Measurements from ENCODE around the gene TSHZ2.

The TSHZ2 gene

GRCh38 chr20:53176134-53176533, 204.0 kb downstream of the TSHZ2 start:
- Histone ChIP-seq H3K9ac (ENCODE audit: low read depth, low read length) (no peak overlapping the region), H3K4me1 (ENCODE audit: insufficient read depth, low read length) (no peaks in the 10 kb centered on the region), H3K36me3 (ENCODE audit: insufficient read depth, low read length) (no peaks in the 10 kb centered on the region), H3K9me3 (ENCODE audit: control insufficient read depth, insufficient read depth, low read length) (no peaks in the 10 kb centered on the region)

DNA sequence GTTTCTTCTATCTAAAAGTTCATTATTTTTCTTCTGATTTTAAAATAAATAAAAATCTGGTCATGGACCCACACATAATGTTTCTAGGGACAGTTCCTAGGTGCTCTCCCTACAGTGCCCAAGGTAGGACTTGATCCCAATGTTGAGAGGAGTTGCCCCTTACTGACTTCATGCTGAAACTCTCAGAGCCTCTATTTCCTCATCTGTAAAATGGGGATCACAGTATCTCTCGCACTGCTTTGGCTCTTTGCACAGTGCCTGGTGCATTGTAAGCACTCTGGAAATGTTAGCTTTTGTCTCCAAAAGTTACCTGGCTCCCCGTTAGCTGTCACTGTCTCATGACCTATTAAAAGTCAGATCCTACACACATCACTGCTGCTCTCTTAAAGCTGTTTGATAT, 205.5 kb downstream of the TSHZ2 start:
- Histone ChIP-seq H3K4me1 (ENCODE audit: insufficient read depth, low read length) (no peaks in the 10 kb centered on the region), H3K9ac (ENCODE audit: low read depth, low read length) (no peak overlapping the region), H3K36me3 (ENCODE audit: insufficient read depth, low read length) (no peaks in the 10 kb centered on the region), H3K9me3 (ENCODE audit: control insufficient read depth, insufficient read depth, low read length) (no peaks in the 10 kb centered on the region)

DNA sequence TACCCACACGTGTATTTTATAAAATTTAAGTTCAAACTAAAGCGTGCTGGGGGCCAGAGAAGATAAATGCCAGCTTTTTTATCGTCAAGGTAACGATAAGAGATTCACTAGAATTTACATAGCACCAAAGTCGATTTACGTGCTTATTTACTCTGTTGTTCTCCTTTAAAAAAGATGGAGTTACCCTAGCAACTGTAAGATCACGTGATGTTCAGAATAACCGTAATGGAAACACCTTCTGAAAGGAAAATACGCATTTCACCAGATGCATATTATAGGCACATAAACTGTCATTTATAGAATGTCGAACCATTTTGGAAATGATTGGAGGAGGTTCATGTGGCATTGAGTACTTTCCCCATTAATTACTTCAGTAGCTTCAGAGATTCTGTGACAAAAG, 207.6 kb downstream of the TSHZ2 start:
- H3K9me3 ChIP-seq (ENCODE audit: control insufficient read depth, insufficient read depth, low read length) = no peaks in the 10 kb centered on the region
- H3K4me1 ChIP-seq (ENCODE audit: insufficient read depth, low read length) = no peaks in the 10 kb centered on the region
- H3K36me3 ChIP-seq (ENCODE audit: insufficient read depth, low read length) = no peaks in the 10 kb centered on the region
- H3K9ac ChIP-seq (ENCODE audit: low read depth, low read length) = no peak overlapping the region

GRCh38 chr20:53180928-53181362, 208.8 kb downstream of the TSHZ2 start:
- Histone ChIP-seq H3K9ac (ENCODE audit: low read depth, low read length) (no peak overlapping the region), H3K4me1 (ENCODE audit: insufficient read depth, low read length) (no peaks in the 10 kb centered on the region), H3K9me3 (ENCODE audit: control insufficient read depth, insufficient read depth, low read length) (no peaks in the 10 kb centered on the region), H3K36me3 (ENCODE audit: insufficient read depth, low read length) (no peaks in the 10 kb centered on the region)

- no peaks in the 10 kb centered on the region; the same call in 1 of the 2 replicates for H3K4me1 ChIP-seq (ENCODE audit: insufficient read depth, low read length)
- no peaks in the 10 kb centered on the region for H3K9me3 ChIP-seq (ENCODE audit: control insufficient read depth, insufficient read depth, low read length)
- H3K9ac ChIP-seq (ENCODE audit: low read depth, low read length) = no peak overlapping the region
- H3K36me3 ChIP-seq (ENCODE audit: insufficient read depth, low read length) = no peaks in the 10 kb centered on the region
These were observed 209.8 kb downstream of the TSHZ2 start for GRCh38 chr20:53181866-53182376.

GRCh38 chr20:53183181-53183580, 211.0 kb downstream of the TSHZ2 start:
- Histone ChIP-seq H3K9me3 (ENCODE audit: control insufficient read depth, insufficient read depth, low read length) (no peaks in the 10 kb centered on the region), H3K4me1 (ENCODE audit: insufficient read depth, low read length) (no peaks in the 10 kb centered on the region; the same call in 1 of the 2 replicates), H3K36me3 (ENCODE audit: insufficient read depth, low read length) (no peaks in the 10 kb centered on the region), H3K9ac (ENCODE audit: low read depth, low read length) (no peak overlapping the region)

- no peaks in the 10 kb centered on the region for H3K9me3 ChIP-seq (ENCODE audit: control insufficient read depth, insufficient read depth, low read length)
- no peaks in the 10 kb centered on the region for H3K36me3 ChIP-seq (ENCODE audit: insufficient read depth, low read length)
- no peaks in the 10 kb centered on the region; the same call in 1 of the 2 replicates for H3K4me1 ChIP-seq (ENCODE audit: insufficient read depth, low read length)
- no peak overlapping the region for H3K9ac ChIP-seq (ENCODE audit: low read depth, low read length)
These were observed 214.5 kb downstream of the TSHZ2 start for GRCh38 chr20:53186635-53187034.

DNA sequence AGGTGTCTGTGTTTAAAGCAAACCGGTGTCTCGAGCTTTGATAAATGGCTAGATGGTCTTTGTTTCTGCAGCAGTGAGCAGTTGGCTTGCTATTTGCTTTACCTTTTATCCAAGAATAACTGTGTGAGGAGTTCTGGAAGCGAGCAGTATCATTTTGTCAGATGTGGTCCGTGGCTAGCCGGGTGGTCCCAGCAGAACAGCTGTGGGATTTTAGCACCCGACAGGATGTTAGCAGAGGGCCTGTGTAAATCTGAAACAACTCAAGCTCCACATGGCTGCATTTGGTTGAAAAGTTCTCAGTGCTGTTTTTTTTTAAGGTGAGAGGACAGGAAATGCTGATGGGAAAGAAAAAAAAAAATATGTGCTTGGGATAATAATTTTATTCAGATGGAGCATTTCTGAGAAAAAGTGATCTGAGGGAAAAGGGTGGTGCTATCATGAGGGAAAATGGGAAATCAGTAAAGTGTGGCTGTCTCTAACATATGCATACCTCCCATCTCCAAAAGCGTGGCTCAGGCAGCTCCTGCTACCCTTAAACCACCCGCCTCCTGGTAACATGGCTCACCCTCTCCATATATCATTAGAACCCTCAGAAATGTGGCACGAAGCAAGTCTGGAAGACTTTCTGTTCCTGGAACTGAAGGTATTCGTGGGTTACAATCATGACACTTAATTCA, 215.4 kb downstream of the TSHZ2 start:
- Histone ChIP-seq H3K4me1 (ENCODE audit: insufficient read depth, low read length) (no peaks in the 10 kb centered on the region; the same call in 1 of the 2 replicates), H3K9me3 (ENCODE audit: control insufficient read depth, insufficient read depth, low read length) (no peaks in the 10 kb centered on the region), H3K36me3 (ENCODE audit: insufficient read depth, low read length) (no peaks in the 10 kb centered on the region), H3K9ac (ENCODE audit: low read depth, low read length) (no peak overlapping the region)

DNA sequence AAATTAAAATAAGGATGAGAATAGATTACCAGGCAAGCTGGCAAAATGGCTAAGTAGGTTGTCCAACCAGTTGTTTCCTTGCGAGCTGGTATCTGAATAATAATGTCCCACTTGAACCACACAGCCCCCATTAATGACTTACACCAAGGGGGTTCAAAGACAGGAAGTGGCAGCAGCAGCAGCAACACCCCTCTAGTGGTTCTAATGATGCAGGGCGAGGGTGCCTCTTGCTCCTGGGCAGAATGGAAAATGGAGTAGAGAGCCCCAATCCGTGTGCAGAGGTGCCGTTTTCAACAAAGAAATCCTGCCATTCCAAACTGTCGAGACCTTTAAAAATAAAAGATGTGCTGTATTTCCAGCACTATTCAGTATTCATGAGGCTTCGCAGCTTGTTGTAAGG, 218.1 kb downstream of the TSHZ2 start:
- no peaks in the 10 kb centered on the region for H3K36me3 ChIP-seq (ENCODE audit: insufficient read depth, low read length)
- no peak overlapping the region for H3K9ac ChIP-seq (ENCODE audit: low read depth, low read length)
- no peaks in the 10 kb centered on the region for H3K9me3 ChIP-seq (ENCODE audit: control insufficient read depth, insufficient read depth, low read length)
- no peaks in the 10 kb centered on the region; the same call in 1 of the 2 replicates for H3K4me1 ChIP-seq (ENCODE audit: insufficient read depth, low read length)

DNA sequence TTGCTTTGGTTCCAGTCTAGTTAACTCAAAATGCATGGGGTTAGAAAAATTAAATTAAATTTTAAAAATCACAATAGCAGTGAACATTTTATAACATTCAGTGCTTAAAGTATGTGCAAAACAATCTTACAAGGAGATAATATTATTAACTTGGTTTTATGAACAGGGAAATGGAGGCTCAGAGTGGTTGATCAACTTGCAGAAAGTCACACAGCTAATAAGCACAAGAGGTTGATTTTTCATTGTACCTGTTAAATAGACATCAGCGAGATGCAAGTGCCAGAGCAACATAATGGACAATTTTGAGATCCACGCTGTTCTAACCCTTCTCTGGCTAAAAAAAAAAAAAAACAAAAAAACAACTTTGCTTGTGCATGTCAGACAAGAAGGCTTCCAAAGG, 219.8 kb downstream of the TSHZ2 start:
- Histone ChIP-seq H3K9ac (ENCODE audit: low read depth, low read length) (no peak overlapping the region), H3K4me1 (ENCODE audit: insufficient read depth, low read length) (no peaks in the 10 kb centered on the region), H3K9me3 (ENCODE audit: control insufficient read depth, insufficient read depth, low read length) (no peaks in the 10 kb centered on the region), H3K36me3 (ENCODE audit: insufficient read depth, low read length) (no peaks in the 10 kb centered on the region)

GRCh38 chr20:53194306-53195290, 222.4 kb downstream of the TSHZ2 start:
- Histone ChIP-seq H3K9ac (ENCODE audit: low read depth, low read length) (no peak overlapping the region), H3K9me3 (ENCODE audit: control insufficient read depth, insufficient read depth, low read length) (no peaks in the 10 kb centered on the region), H3K36me3 (ENCODE audit: insufficient read depth, low read length) (no peaks in the 10 kb centered on the region), H3K4me1 (ENCODE audit: insufficient read depth, low read length) (no peaks in the 10 kb centered on the region)

DNA sequence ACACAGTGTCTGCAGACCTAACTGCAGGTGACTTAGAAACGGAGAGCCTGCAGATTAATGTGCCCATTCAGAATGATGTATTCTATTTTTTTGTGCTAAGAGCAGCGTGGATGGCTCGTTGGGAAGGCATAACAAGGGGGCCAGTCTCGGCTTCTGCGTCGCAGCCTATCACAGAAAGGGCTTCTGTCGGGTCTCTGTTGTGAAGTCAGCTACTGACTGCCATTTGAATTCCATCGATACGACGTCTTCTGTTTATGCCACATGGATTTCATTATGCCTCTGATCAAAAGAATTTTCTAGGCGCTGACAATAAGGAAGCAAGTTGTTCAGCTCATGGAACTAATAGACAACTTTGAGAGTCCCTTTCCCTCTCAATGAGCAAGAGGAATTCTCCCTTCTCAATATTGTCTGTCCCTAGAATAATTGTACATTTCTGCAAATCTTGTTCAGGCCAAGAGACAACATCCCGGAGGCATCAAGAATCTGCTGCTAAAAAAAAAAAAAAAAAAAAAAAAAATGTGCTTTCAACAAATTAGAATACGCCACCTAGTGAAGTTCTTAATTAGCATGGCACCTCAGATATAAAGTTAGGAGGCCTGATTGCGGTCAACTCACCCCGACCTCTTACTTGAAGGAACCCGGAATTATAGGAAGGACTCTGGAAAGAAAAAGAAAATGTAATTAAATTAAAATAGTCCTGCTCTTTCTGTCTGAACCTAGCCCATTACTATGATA, 223.9 kb downstream of the TSHZ2 start:
- Histone ChIP-seq H3K9me3 (ENCODE audit: control insufficient read depth, insufficient read depth, low read length) (no peaks in the 10 kb centered on the region), H3K4me1 (ENCODE audit: insufficient read depth, low read length) (no peaks in the 10 kb centered on the region), H3K9ac (ENCODE audit: low read depth, low read length) (no peak overlapping the region), H3K36me3 (ENCODE audit: insufficient read depth, low read length) (no peaks in the 10 kb centered on the region)

DNA sequence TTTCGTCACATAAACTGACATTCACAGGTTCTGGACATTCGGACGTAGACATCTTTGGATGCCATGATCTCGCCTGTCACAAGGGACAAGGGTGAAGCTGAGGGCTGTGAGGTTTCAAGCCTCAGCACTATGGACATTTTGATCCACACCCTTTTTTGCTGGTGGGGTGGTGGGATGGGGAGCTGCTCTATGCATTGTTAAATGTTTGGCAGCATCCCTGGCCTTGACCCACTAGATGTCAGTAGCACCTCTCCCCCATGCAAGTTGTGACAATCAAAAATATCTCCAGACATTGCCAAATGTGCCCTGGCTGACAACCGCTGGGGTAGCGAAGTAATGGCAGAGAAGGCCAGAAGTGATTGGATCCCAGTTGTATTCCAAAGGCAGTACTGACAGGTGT, 229.4 kb downstream of the TSHZ2 start:
- Histone ChIP-seq H3K9ac (ENCODE audit: low read depth, low read length) (no peak overlapping the region), H3K9me3 (ENCODE audit: control insufficient read depth, insufficient read depth, low read length) (no peaks in the 10 kb centered on the region), H3K36me3 (ENCODE audit: insufficient read depth, low read length) (no peaks in the 10 kb centered on the region), H3K4me1 (ENCODE audit: insufficient read depth, low read length) (no peaks in the 10 kb centered on the region)

- H3K9me3 ChIP-seq (ENCODE audit: control insufficient read depth, insufficient read depth, low read length) = no peaks in the 10 kb centered on the region
- no peaks in the 10 kb centered on the region for H3K36me3 ChIP-seq (ENCODE audit: insufficient read depth, low read length)
- H3K9ac ChIP-seq (ENCODE audit: low read depth, low read length) = no peak overlapping the region
- no peaks in the 10 kb centered on the region for H3K4me1 ChIP-seq (ENCODE audit: insufficient read depth, low read length)
These were observed 230.6 kb downstream of the TSHZ2 start for GRCh38 chr20:53202777-53203176.

Data from ES-I3 (cell line).